HG03196 (cell line): ENCODE results near the gene ZBTB8B.
"Not testable (repeated sequence)": the region's sequence is repeated elsewhere in the genome, so short reads cannot be mapped to it uniquely, and the experiment has no call there.

Experiments
- ATAC-seq: cut with Tn5 transposase; IDR thresholded peaks from one replicate; pipeline ENCODE4 v1.9.1; 2021; ENCODE audit not compliant: unreplicated experiment

The ZBTB8B gene

GRCh38 chr1:32468791-32469190 is 3.9 kb downstream of the ZBTB8B start:
- ATAC-seq, result no peak

GRCh38 chr1:32470431-32470830 is 5.6 kb downstream of the ZBTB8B start:
- no peak for ATAC-seq

DNA sequence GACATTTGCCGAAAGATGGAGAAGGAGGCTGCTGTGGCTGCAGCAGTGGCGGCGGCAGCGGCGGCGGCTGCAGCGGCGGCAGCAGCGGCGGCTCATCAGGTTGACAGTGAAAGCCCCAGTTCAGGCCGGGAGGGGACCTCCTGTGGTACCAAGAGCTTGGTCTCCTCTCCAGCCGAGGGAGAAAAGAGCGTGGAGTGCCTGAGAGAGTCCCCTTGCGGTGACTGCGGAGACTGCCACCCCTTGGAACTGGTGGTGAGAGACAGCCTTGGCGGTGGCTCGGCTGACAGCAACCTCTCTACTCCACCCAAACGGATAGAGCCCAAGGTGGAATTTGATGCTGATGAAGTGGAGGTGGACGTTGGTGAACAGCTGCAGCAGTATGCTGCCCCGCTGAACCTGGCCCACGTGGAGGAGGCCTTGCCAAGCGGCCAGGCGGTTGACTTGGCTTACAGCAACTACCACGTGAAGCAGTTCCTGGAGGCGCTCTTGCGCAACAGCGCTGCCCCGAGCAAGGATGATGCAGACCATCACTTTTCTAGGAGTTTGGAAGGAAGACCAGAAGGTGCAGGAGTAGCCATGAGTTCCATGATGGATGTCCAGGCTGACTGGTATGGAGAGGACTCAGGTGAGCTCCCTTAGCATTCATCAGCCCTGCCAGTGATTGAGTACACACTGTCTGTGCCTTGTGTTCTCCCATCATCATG is 6.3 kb downstream of the ZBTB8B start:
- no peak for ATAC-seq

GRCh38 chr1:32471695-32472362 is 7.0 kb downstream of the ZBTB8B start:
- ATAC-seq, result no peak

DNA sequence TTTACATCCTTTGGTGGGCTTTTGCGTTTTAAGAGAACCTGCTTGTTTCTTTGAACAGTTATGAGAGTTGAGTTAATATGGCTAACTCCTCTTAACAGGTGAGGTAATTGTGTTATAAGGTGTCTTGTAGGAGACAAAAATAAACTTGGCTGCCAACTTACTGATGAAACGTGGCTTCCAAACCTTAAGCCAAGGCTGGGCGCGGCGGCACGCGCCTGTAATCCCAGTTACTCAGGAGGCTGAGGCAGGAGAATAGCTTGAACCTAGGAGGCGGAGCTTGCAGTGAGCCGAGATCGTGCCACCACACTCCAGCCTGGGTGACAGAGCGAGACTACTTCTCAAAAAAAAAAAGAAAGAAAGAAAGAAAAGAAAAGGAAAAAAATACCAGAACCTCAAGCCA is 8.1 kb downstream of the ZBTB8B start:
- not testable (repeated sequence) for ATAC-seq

- no peak for ATAC-seq
Observed at GRCh38 chr1:32474954-32475353, 10.1 kb downstream of the ZBTB8B start.

DNA sequence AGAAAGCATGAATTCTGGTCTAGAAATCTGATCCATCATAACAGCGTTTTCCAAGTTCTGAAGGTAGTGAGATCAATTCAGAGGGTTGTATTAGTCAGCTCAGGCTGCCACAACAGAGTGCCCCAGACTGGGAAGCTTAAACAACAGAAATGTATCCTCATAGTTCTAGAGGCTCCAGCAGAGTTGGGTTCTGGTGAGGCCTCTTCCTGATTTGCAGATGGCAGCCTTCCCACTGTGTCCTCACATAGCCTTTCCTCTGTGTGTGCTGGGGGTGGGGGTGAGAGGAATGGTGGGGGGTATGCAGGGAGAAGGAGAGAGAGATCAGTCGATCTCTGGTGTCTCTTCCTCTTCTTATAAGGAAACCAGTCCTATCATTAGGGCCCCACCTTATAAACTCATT is 15.1 kb downstream of the ZBTB8B start:
- ATAC-seq, result no peak

GRCh38 chr1:32480761-32481160 is 15.9 kb downstream of the ZBTB8B start:
- no peak for ATAC-seq

DNA sequence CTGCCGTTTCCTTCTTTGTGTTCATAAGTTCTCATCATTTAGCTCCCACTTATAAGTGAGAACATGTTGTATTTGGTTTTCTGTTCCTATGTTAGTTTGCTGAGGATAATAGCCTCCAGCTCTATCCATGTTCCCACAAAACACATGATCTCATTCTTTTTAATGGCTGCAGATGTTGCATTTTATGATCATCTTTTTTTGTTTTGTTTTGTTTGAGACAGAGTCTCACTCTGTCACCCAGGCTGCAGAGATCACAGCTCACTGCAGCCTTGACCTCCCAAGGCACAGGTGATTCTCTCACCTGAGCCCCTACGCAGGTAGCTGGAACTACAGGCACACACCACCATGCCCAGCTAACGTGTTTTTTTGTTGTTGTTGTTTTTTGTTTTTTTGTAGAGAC is 16.9 kb downstream of the ZBTB8B start:
- not testable (repeated sequence) for ATAC-seq

- no peak for ATAC-seq
Observed at GRCh38 chr1:32485554-32486255, 20.8 kb downstream of the ZBTB8B start.

DNA sequence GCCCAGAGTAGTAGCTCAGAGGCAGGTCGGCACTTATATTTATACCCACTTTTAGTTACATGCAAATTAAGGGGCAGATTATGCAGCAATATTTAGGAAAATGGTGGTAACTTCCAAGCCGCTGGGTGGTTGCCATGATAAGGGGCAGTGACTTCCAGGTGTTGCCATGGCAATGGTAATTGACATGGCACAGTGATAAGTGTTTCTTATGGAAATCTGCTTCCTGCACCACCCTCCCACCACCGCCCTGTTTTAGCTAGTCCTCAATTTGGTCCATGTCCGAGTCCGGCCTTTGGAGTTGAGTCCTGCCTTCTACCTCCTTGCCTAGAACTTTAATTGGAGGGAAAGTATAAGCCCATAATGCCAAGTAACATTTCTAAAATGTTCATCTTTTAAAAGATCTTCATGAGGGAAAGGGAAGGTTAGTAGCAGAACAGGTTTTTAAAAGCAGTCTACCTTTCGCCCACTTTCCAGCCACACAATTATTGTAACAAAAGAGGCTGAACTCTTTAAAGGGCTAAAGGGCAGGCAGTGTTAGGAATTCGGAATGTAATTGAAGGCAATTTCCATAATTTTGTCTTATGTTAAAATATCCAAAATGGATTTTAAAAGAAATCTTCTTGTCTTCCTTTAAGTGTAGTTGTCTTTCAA is 21.7 kb downstream of the ZBTB8B start:
- ATAC-seq, result no peak

DNA sequence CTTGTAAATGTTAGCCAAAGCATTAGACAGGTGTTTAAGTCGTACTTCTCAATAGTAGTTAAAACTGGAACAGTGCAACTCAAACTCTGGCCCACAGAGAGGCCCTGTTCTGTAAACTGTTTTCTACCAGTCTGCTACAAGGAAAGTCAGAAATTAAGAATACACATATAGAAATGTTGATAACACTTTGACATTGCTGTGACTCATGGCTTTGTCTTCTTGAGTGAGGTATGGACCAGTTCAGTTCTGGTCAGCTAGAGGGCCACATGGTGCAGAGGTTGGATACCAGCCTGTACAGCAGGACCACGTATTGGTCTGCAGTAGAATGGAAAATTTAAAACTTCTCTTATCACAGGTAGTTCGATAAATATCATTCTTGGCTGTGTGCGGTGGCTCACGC is 22.3 kb downstream of the ZBTB8B start:
- ATAC-seq, result no peak

- ATAC-seq, result no peak
Observed at GRCh38 chr1:32489774-32490454, 25.0 kb downstream of the ZBTB8B start.

GRCh38 chr1:32491386-32491785 is 26.5 kb downstream of the ZBTB8B start:
- no peak for ATAC-seq

DNA sequence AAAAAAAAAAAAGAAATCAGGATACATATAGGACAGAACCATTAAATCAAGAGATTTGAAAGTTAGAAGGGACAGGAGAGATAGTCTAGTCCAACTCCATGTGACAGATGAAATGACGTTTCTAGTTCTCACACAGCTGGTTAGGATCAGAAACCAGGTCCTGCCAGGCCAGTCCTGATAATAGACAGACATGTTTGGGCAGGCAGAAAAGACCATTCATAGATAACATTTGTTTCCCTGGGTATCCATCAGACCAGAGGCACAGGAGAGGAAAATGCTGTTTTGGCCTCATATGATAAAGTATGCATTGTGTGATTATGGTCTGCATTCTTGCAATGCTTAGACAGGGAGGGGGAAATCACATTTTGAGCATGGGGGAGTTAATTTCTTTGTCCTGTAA is 29.3 kb downstream of the ZBTB8B start:
- no peak for ATAC-seq

DNA sequence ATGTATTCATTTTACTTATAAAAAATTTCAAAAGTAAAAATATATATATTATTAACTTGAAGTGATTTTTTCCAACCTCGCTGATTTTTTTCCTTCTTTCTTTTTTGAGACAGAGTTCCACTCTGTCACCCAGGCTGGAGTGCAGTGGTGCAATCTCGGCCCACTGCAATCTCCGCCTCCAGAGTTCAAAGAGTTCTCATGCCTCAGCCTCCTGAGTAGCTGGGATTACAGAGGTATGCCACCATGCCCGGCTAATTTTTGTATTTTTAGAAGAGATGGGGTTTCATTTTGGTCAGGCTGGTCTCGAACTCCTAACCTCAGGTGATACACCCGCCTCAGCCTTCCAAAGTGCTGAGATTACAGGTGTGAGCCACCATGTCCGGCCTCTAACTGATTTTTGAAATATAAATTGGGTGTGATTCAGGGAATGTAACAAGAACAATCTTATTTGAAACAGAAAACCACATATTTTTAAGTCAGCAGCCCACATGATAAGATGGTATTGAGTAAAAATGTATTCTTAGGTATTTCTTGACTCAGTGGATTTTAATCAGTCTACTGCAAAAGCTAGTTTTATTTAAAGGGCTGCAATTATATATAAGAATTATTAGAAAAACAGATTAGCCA is 30.0 kb downstream of the ZBTB8B start:
- no peak for ATAC-seq

GRCh38 chr1:32496127-32496526 is 31.3 kb downstream of the ZBTB8B start:
- ATAC-seq, result no peak

GRCh38 chr1:32498751-32499150 is 33.9 kb downstream of the ZBTB8B start:
- ATAC-seq, result no peak

DNA sequence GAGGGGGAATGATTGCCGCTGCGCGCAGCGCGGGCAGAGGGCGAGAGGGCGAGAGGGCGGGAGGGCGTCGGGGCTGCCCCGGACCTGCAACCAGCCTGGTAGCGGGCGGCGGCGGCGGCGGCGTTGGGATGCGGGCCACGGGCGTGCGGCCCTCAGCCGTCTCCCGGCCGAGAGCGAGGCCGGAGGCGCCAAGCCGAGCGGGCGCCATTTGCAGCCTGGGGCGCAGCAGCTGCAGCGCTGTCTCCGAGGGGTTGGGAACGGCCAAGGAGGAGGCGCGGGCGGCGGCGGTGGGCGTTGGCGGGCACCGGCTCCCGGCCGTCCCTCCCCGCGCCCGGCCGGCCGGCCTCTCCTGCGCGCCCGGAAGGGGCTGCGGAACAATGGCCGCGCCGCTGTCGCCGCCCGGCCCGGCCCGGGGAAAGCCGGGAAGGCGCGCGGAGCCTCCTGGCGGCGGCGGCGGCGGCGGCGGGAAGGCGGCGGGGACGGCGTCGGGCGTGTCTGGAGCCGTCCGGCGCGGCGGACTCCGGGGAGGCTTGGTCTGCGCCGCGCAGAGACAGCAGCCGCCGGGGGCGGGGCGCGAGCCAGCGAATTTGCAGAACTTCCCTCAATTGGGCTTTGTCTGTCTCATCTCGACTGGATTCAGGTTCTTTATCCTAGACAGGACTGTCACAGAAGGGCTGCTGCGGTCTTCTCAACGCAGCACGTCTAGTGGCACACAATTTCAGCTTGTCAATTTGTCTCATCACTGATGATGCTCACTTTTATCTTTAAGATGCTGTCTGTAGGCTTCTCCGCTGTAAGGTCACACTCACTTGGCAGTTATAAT is 35.7 kb downstream of the ZBTB8B start:
- ATAC-seq, result peak; percentile 74

GRCh38 chr1:32501865-32502264 is 37.0 kb downstream of the ZBTB8B start:
- no peak for ATAC-seq
